ENCODE measurements around the gene ITIH1.
A peak's percentile ranks its signal among the peaks of the same experiment; 100 is the strongest.

ITIH1 gene

DNA sequence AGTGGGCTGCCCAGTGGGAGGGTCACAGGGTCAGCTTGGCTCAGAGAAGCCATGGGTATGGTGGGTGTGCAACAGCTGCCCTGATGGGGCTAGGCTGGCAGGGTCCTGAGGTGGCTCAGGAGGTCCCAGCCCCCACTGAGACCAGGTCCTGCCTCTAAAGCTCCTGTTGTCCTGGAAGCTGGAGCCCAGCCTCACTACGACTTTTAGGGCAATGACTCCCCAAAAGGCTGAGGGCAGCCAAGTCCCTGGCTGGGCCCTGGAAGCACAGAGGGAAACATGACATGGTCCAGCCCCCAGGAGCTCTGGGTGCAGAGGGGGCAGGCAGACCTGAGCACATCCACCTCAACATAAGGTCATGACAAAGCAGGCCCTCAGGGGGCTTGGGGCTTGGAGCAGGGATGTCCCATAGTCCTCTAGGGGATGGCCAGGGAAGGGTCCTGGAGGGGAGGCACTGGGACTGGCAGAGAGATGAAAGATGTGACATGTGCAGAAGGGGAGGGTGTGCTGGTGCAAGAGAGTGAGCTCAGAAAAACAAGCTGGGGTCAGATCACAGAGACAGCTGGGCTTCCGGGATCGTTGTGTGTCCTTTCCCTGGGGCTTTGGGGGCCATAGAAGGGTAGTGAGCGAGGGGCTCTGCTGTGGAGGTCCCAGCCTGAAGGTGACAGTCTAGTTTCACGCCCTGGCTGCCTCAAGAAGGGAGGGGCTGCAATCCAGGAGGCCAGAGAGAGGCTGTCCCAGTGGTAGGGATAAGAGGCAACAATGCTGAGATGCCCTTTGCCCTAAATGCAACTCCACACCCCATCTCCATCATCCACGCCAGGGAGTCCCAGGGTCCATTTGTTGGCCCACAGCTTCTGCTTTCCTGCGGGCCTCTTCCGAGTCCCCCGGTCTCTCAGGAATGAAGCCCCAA, 16.6 kb downstream of the ITIH1 start:
- H2BK120ac ChIP-seq (ENCODE audit: low read depth, low read length): no peak overlapping the region
- no peak overlapping the region for H3K4me2 ChIP-seq (ENCODE audit: low read length)
- H3K79me1 ChIP-seq (ENCODE audit: low read length): no peaks in the 10 kb centered on the region
- no CpG with 5 or more reads among the region's 9 CpGs for WGBS (ENCODE audit: extremely low coverage, insufficient coverage, low lambda C conversion rate)
- H3K4me3 ChIP-seq (ENCODE audit: low read length): no peak overlapping the region
- H3K79me2 ChIP-seq (ENCODE audit: control insufficient read depth, insufficient read depth, low read length): no peaks in the 10 kb centered on the region
- H4K8ac ChIP-seq (ENCODE audit: low read depth, low read length): no peak overlapping the region
- no peaks in the 10 kb centered on the region for H3K36me3 ChIP-seq (ENCODE audit: control insufficient read depth, insufficient read depth, low read length)
- H3K23ac ChIP-seq (ENCODE audit: low read length): no peak overlapping the region
- H3K27me3 ChIP-seq (ENCODE audit: insufficient read depth, low read length, poor library complexity): no peaks in the 10 kb centered on the region
- H2AK5ac ChIP-seq (ENCODE audit: low read length): no peak overlapping the region
- H3K27ac ChIP-seq (ENCODE audit: low read depth, low read length): no peak overlapping the region
- H2BK15ac ChIP-seq (replicated peaks; ENCODE audit: low read depth): no peak overlapping the region
- H3K4ac ChIP-seq (ENCODE audit: low read depth, low read length): no peak overlapping the region
- no peak overlapping the region for H3K56ac ChIP-seq (ENCODE audit: low read length)
- no peak overlapping the region for H2BK5ac ChIP-seq (ENCODE audit: low read length)
- H3K18ac ChIP-seq (ENCODE audit: low read length): no peak overlapping the region
- no peaks in the 10 kb centered on the region for H3K4me1 ChIP-seq (ENCODE audit: control insufficient read depth, low read depth, low read length)
- no peak overlapping the region for H3K9ac ChIP-seq (ENCODE audit: low read length)
- no peak for DNase-seq
- no peak overlapping the region for H4K5ac ChIP-seq (ENCODE audit: low read length)

GRCh38 chr3:52794612-52795099, 17.3 kb downstream of the ITIH1 start, which contains the start of gene ITIH3:
Gene ITIH3 (plus strand): TSS chr3:52794796. CDS start chr3:52794804, 8 bp downstream.
- H3K4me1 ChIP-seq (ENCODE audit: control insufficient read depth, low read depth, low read length): no peaks in the 10 kb centered on the region
- H3K4me3 ChIP-seq (ENCODE audit: low read length): no peak within 1 kb of the TSS
- H4K5ac ChIP-seq (ENCODE audit: low read length): no peak within 1 kb of the TSS
- no peak within 1 kb of the TSS for H2BK15ac ChIP-seq (replicated peaks; ENCODE audit: low read depth)
- DNase-seq: no peak
- H3K9ac ChIP-seq (ENCODE audit: low read length): no peak within 1 kb of the TSS
- H3K27ac ChIP-seq (ENCODE audit: low read depth, low read length): no peak within 1 kb of the TSS
- H3K79me2 ChIP-seq (ENCODE audit: control insufficient read depth, insufficient read depth, low read length): no peaks in the 10 kb centered on the region
- no peak within 1 kb of the TSS for H3K4me2 ChIP-seq (ENCODE audit: low read length)
- no peak within 1 kb of the TSS for H2AK5ac ChIP-seq (ENCODE audit: low read length)
- no peak within 1 kb of the TSS for H2BK120ac ChIP-seq (ENCODE audit: low read depth, low read length)
- H3K36me3 ChIP-seq (ENCODE audit: control insufficient read depth, insufficient read depth, low read length): no peaks in the 10 kb centered on the region
- H4K8ac ChIP-seq (ENCODE audit: low read depth, low read length): no peak within 1 kb of the TSS
- no peak within 1 kb of the TSS for H3K18ac ChIP-seq (ENCODE audit: low read length)
- no peak within 1 kb of the TSS for H3K56ac ChIP-seq (ENCODE audit: low read length)
- no CpG with 5 or more reads among the region's 10 CpGs for WGBS (ENCODE audit: extremely low coverage, insufficient coverage, low lambda C conversion rate)
- H2BK5ac ChIP-seq (ENCODE audit: low read length): no peak within 1 kb of the TSS
- H3K4ac ChIP-seq (ENCODE audit: low read depth, low read length): no peak within 1 kb of the TSS
- H3K27me3 ChIP-seq (ENCODE audit: insufficient read depth, low read length, poor library complexity): no peaks in the 10 kb centered on the region
- H3K23ac ChIP-seq (ENCODE audit: low read length): no peak within 1 kb of the TSS
- no peaks in the 10 kb centered on the region for H3K79me1 ChIP-seq (ENCODE audit: low read length)

- no peak overlapping the region for H2BK120ac ChIP-seq (ENCODE audit: low read depth, low read length)
- H2BK5ac ChIP-seq (ENCODE audit: low read length): no peak overlapping the region
- no CpG with 5 or more reads among the region's 9 CpGs for WGBS (ENCODE audit: extremely low coverage, insufficient coverage, low lambda C conversion rate)
- H3K4me2 ChIP-seq (ENCODE audit: low read length): no peak overlapping the region
- H2BK15ac ChIP-seq (replicated peaks; ENCODE audit: low read depth): no peak overlapping the region
- H3K4me3 ChIP-seq (ENCODE audit: low read length): no peak overlapping the region
- no peak overlapping the region for H3K4ac ChIP-seq (ENCODE audit: low read depth, low read length)
- H3K79me2 ChIP-seq (ENCODE audit: control insufficient read depth, insufficient read depth, low read length): no peaks in the 10 kb centered on the region
- no peak overlapping the region for H2AK5ac ChIP-seq (ENCODE audit: low read length)
- H3K9ac ChIP-seq (ENCODE audit: low read length): no peak overlapping the region
- H3K79me1 ChIP-seq (ENCODE audit: low read length): no peaks in the 10 kb centered on the region
- no peaks in the 10 kb centered on the region for H3K36me3 ChIP-seq (ENCODE audit: control insufficient read depth, insufficient read depth, low read length)
- DNase-seq: no peak
- no peak overlapping the region for H3K56ac ChIP-seq (ENCODE audit: low read length)
- H3K18ac ChIP-seq (ENCODE audit: low read length): no peak overlapping the region
- H3K4me1 ChIP-seq (ENCODE audit: control insufficient read depth, low read depth, low read length): no peaks in the 10 kb centered on the region
- no peak overlapping the region for H3K27ac ChIP-seq (ENCODE audit: low read depth, low read length)
- H4K8ac ChIP-seq (ENCODE audit: low read depth, low read length): no peak overlapping the region
- no peaks in the 10 kb centered on the region for H3K27me3 ChIP-seq (ENCODE audit: insufficient read depth, low read length, poor library complexity)
- no peak overlapping the region for H4K5ac ChIP-seq (ENCODE audit: low read length)
- H3K23ac ChIP-seq (ENCODE audit: low read length): no peak overlapping the region
These were observed 18.0 kb downstream of the ITIH1 start for GRCh38 chr3:52795298-52795900.

GRCh38 chr3:52796411-52796810, 19.0 kb downstream of the ITIH1 start:
- Histone ChIP-seq H4K5ac (ENCODE audit: low read length) (no peak overlapping the region), H3K9ac (ENCODE audit: low read length) (no peak overlapping the region), H3K4me1 (ENCODE audit: control insufficient read depth, low read depth, low read length) (no peaks in the 10 kb centered on the region), H3K4ac (ENCODE audit: low read depth, low read length) (no peak overlapping the region), H3K4me3 (ENCODE audit: low read length) (no peak overlapping the region), H3K36me3 (ENCODE audit: control insufficient read depth, insufficient read depth, low read length) (no peaks in the 10 kb centered on the region), H4K8ac (ENCODE audit: low read depth, low read length) (no peak overlapping the region), H3K27ac (ENCODE audit: low read depth, low read length) (no peak overlapping the region), H2AK5ac (ENCODE audit: low read length) (no peak overlapping the region), H3K18ac (ENCODE audit: low read length) (no peak overlapping the region), H2BK5ac (ENCODE audit: low read length) (no peak overlapping the region), H3K23ac (ENCODE audit: low read length) (no peak overlapping the region), H3K27me3 (ENCODE audit: insufficient read depth, low read length, poor library complexity) (no peaks in the 10 kb centered on the region), H3K79me1 (ENCODE audit: low read length) (no peaks in the 10 kb centered on the region), H3K56ac (ENCODE audit: low read length) (no peak overlapping the region), H3K4me2 (ENCODE audit: low read length) (no peak overlapping the region), H3K79me2 (ENCODE audit: control insufficient read depth, insufficient read depth, low read length) (no peaks in the 10 kb centered on the region), H2BK15ac (replicated peaks; ENCODE audit: low read depth) (no peak overlapping the region), H2BK120ac (ENCODE audit: low read depth, low read length) (no peak overlapping the region)
- WGBS (ENCODE audit: extremely low coverage, insufficient coverage, low lambda C conversion rate): no CpG with 5 or more reads among the region's 9 CpGs
- no peak for DNase-seq

- peak; percentile 17 for DNase-seq
- Histone ChIP-seq H4K5ac (ENCODE audit: low read length) (no peak overlapping the region), H2BK120ac (ENCODE audit: low read depth, low read length) (no peak overlapping the region), H3K4ac (ENCODE audit: low read depth, low read length) (no peak overlapping the region), H3K27me3 (ENCODE audit: insufficient read depth, low read length, poor library complexity) (no peaks in the 10 kb centered on the region), H2AK5ac (ENCODE audit: low read length) (no peak overlapping the region), H3K79me2 (ENCODE audit: control insufficient read depth, insufficient read depth, low read length) (no peaks in the 10 kb centered on the region), H3K27ac (ENCODE audit: low read depth, low read length) (no peak overlapping the region), H2BK5ac (ENCODE audit: low read length) (no peak overlapping the region), H3K4me1 (ENCODE audit: control insufficient read depth, low read depth, low read length) (no peaks in the 10 kb centered on the region), H3K9ac (ENCODE audit: low read length) (no peak overlapping the region), H4K8ac (ENCODE audit: low read depth, low read length) (no peak overlapping the region), H3K4me2 (ENCODE audit: low read length) (no peak overlapping the region), H3K36me3 (ENCODE audit: control insufficient read depth, insufficient read depth, low read length) (no peaks in the 10 kb centered on the region), H3K4me3 (ENCODE audit: low read length) (no peak overlapping the region), H2BK15ac (replicated peaks; ENCODE audit: low read depth) (no peak overlapping the region), H3K23ac (ENCODE audit: low read length) (no peak overlapping the region), H3K18ac (ENCODE audit: low read length) (no peak overlapping the region), H3K56ac (ENCODE audit: low read length) (no peak overlapping the region), H3K79me1 (ENCODE audit: low read length) (no peaks in the 10 kb centered on the region)
- WGBS (ENCODE audit: extremely low coverage, insufficient coverage, low lambda C conversion rate): no CpG with 5 or more reads among the region's 10 CpGs
These were observed 21.1 kb downstream of the ITIH1 start for GRCh38 chr3:52798376-52798977.

All from mesendoderm (in vitro differentiated cells).